Stimulated activated CD8-positive, alpha-beta memory T cell treated with anti-CD3 and anti-CD28 coated beads, Interleukin-7, amount 100 ng/mL, for 4 hours (primary cell): Measurements from ENCODE around the gene PBX2.
"Not testable (repeated sequence)": the region's sequence is repeated elsewhere in the genome, so short reads cannot be mapped to it uniquely, and the experiment has no call there.

Experiments used
- DNase-seq, 2 donors: peaks; one replicate each; pipeline ENCODE4 v3.0.0-alpha.2; 2020; ENCODE audit warnings: low read depth in 2 of 2

Gene PBX2, protein sequence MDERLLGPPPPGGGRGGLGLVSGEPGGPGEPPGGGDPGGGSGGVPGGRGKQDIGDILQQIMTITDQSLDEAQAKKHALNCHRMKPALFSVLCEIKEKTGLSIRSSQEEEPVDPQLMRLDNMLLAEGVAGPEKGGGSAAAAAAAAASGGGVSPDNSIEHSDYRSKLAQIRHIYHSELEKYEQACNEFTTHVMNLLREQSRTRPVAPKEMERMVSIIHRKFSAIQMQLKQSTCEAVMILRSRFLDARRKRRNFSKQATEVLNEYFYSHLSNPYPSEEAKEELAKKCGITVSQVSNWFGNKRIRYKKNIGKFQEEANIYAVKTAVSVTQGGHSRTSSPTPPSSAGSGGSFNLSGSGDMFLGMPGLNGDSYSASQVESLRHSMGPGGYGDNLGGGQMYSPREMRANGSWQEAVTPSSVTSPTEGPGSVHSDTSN

DNA sequence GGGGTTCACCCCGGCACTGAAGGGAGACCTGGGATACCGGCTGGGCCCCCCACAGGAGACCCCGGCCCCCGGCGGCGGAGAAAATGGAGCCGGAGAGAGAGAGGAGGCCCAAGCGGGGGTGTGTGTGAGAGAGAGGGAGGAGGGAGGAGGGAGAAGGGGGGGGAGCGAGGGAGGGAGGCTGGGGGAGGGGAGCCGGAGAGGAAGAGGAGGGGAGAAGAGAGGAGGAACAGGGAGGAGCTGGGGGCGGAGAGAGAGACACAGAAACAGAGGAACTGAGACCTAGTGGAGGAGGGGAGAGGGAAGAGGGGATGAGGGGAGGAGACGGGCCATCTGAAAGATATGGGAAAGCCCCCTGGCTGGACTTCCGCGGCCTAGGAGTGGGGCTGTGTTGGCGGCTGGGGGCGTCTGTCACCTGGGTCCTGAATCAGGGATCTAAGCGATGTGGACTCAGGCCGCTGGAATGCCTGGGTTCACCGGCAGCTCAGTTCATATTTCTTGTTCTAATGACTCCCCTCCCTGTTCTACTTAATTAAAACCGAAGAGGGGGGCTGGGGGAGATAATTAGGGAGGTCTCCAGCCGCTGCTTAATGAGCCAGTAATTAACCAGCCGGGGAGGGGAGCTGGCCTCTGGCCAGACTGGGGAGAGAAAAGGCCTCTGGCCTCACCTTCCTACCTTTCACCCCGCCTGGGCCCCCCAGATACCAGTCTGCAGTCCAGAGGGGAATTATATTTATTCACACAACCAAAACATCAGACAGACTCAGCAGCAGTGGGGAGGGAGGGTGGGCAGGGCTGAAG, at the start of gene PBX2:
PBX2 (minus strand) TSS at position 149 of the 798 bp plus-strand sequence. CDS start 287 bp downstream, outside the sequence.
- DNase-seq = peak; percentile 78

GRCh38 chr6:32239462-32239861, 49.5 kb upstream of the PBX2 start:
- DNase-seq = no peak

DNA sequence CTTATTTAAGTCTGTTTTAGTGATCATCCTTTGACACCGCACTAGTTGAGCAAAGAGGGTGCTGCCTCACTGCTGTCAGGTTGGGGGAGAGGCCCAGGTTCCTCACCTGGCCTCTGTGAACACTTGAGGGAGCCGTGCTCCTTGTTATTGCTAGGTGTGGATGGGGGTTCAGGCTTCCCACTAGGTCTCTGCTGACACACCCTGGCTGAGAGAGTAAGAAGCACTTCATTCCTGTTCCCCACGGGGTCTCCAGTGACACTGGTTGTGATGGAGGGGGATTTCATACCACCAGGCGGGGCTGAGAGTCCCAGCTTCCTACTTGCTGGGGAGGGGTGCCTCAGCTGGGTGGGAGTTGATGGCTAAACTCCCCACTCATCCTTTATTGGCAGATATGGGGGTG, 44.9 kb upstream of the PBX2 start:
- no peak for DNase-seq

DNA sequence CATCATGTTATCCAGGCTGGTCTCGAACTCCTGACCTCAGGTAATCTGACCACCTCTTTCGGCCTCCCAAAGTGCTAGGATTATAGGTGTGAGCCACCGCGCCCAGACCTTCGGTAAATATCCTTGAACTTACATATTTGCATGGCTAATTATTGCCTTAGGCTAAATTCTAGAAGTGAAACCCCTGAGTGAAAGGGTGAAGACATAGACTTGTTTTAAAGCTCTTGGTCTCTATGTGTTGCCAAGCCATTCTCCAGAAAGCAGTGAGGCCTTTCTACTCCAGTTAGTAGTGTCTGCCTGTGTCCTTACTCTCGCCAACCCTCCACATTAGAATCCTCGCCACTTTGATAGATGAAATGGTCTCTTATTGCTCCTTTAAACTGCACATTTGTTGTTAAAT, 36.4 kb upstream of the PBX2 start:
- no peak for DNase-seq

DNA sequence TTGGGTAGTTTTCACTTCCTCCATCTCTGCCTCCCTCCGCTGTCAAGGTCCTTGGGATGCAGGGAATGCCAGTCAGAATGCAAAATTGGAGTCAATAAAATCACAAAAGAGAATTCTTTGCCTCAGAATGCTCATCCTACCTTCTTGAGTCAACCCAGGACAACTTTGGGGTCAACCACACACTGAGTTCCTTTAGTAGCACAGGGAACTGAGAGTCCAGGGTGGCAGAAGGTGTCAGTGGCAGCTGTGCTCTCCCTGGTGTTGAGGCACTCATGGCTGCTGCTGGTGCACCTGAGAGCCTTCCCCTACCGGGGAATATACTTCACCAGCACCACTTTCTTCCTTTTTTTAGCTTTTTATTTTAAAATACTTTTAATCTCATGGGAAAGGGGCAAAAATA, 34.7 kb upstream of the PBX2 start:
- no peak for DNase-seq

- DNase-seq = no peak
Observed at GRCh38 chr6:32223258-32224235, 33.5 kb upstream of the PBX2 start, which contains the start of gene NOTCH4. NOTCH4 (minus strand) TSS chr6:32224067; CDS start chr6:32223928, 139 bp downstream.

- no peak for DNase-seq
Observed at GRCh38 chr6:32222333-32223230, 32.6 kb upstream of the PBX2 start.

GRCh38 chr6:32220021-32220420, 30.0 kb upstream of the PBX2 start:
- DNase-seq = no peak

GRCh38 chr6:32218167-32218566, 28.2 kb upstream of the PBX2 start:
- no peak for DNase-seq

DNA sequence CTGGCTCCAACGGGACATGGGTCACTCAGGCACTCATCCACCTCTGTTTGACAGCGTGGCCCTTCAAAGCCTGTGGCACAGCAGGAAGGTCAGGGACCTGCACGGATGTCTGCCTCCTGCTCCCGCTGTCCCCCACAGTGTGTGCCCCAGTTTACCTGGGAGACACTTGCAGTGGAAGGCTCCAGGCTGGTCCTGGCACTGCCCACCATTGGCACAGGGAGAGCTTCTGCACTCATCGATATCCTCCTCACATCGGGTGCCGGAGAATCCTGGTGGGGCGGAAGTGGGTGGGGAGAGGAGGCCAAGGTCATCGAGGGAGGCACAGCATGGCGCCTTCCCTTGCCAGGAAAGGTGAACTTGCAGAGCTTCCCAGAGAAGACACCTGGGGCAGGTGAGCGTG, 27.0 kb upstream of the PBX2 start:
- no peak for DNase-seq

DNA sequence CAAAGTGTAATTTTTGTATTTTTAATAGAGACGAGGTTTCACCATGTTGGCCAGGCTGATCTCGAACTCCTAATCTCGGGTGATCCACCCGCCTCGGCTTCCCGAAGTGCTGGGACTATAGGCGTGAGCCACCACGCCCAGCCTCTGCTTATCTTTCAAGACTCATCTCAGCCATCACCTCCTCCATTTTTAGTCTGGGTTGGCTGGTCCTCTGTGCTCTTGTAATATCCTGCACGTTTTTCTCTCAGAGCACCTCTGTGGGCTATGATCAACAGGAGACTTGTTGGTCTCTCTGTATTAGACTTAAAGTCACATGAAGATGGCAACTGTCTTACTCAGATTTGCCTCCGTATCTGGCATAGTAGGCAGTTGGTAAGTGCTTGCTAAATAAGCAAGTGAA, 26.3 kb upstream of the PBX2 start:
- DNase-seq = no peak

- DNase-seq = no peak
Observed at GRCh38 chr6:32215617-32216016, 25.6 kb upstream of the PBX2 start.

- no peak for DNase-seq
Observed at GRCh38 chr6:32214126-32214525, 24.1 kb upstream of the PBX2 start.

GRCh38 chr6:32213649-32214048, 23.6 kb upstream of the PBX2 start:
- DNase-seq = no peak

- no peak for DNase-seq
Observed at GRCh38 chr6:32212076-32212760, 22.2 kb upstream of the PBX2 start.

DNA sequence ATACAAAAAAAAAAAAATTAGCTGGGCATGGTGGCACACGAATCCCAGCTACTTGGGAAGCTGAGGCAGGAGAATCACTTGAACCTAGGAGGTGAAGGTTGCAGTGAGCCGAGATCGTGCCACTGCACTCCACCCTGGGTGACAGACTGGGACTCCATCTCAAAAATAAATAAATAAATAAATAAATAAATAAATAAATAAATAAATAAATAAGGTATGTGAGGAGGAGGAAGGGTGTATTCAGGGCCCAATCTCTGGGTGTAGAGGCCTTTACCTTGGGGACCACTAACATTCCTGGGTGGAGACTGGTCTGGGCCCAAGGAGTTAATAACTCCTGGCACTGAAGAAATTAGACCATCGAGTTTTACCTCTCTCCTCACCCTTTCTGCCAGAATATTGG, 21.4 kb upstream of the PBX2 start:
- DNase-seq = not testable (repeated sequence)

DNA sequence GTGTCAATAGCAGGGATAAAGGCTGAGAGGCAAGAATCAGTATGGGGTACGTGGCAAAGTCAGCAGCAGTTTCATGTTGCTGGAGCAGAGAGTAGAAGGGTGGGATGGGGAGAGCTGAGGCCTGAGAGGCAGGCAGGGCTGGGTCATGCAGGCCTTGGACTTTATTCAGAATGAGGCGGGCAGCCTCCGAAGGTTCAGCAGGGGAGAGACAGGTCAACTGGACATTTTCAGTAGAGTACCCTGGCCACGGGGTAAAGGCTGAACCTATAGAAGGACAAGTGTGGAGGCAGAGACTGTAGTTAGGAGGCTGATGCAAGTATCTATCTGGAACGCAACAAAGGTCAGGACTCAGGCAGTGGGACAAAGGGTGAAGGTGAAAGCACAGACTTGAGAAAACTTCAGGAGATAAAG, 20.2 kb upstream of the PBX2 start:
- no peak for DNase-seq

DNA sequence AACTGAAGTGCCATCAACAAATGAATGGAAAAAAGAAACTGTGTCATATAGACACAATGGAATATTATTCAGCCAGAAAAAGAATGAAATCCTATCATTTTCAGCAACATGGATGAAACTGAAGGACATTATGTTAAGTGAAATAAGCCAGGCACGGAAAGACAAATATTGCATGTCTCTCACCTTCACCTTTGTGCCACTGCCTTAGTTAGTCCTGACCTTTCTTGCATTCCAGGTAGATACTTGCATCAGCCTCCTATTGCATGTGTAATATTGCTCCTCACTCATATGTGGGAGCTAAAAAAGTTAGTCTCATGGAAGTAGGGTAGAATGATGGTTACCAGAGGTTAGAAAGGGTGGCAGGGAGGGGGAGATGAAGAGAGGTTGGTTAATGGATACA, 19.0 kb upstream of the PBX2 start:
- no peak for DNase-seq

DNA sequence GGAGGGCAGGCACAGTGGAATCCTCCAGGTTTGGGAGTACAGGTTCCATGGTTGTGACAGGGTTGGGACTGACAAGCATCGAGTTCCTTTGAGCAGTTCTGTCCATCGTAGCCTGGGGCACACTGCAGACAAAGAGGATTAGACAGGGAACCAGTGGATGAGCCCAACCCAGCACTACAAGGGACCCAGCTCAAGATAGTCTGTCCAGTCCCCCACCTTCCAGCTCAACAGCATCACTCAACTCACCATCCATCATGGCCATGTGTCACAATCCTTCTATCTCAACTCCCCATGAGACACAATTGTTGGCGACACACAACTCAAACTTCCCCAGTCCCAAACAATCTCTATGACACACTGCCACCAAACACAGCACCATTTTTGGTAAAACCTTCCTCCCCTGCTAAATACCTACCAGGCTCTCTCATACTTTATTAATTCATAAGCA, 14.3 kb upstream of the PBX2 start:
- DNase-seq = no peak
